Lung (tissue), 12 donors: ENCODE results near the gene NIFK. TPM values are rescaled to one million over a fixed set of nuclear protein-coding genes. Genes with fewer than 3 reads are reported as not detected.

Source experiments
- ATAC-seq: fragments of 200-7000 bp; cut with Tn5 transposase; one replicate; pipeline ENCODE4 v1.9.1; 2020; ENCODE audit warnings: moderate number of reproducible peaks; ENCODE audit not compliant: insufficient read depth, low FRiP score
- DNase-seq, 3 donors: peaks; one replicate each; pipeline ENCODE4 v3.0.0-alpha.2; 2013 to 2017
- H3K27ac ChIP-seq, 2 donors: one replicate each; pipeline ENCODE4 v1.5.1; 2013; ENCODE audit warnings: mild to moderate bottlenecking in 2 of 2, moderate library complexity in 2 of 2, control low read depth in 1 of 2, inconsistent platforms in 1 of 2, low read depth in 1 of 2, low read length in 1 of 2
- H3K27me3 ChIP-seq, 3 donors: one replicate each; pipeline ENCODE4 v1.5.1; 2013; ENCODE audit warnings: low read length in 2 of 3; ENCODE audit not compliant: control insufficient read depth in 3 of 3, insufficient read depth in 3 of 3
- H3K36me3 ChIP-seq, 4 donors: one replicate each; pipeline ENCODE4 v1.5.1; 2013; ENCODE audit warnings: low read length in 4 of 4, mild to moderate bottlenecking in 1 of 4, moderate library complexity in 1 of 4; ENCODE audit not compliant: control insufficient read depth in 4 of 4, insufficient read depth in 4 of 4
- H3K4me1 ChIP-seq, 5 donors: one replicate each; pipeline ENCODE4 v1.5.1; 2013; ENCODE audit warnings: low read length in 5 of 5, mild to moderate bottlenecking in 2 of 5, moderate library complexity in 1 of 5; ENCODE audit not compliant: control insufficient read depth in 5 of 5, insufficient read depth in 5 of 5
- H3K4me3 ChIP-seq: one replicate; pipeline ENCODE4 v1.5.1; 2013; ENCODE audit warnings: mild to moderate bottlenecking, control low read depth, moderate library complexity
- H3K9ac ChIP-seq, 2 donors: one replicate each; pipeline ENCODE4 v1.5.1; 2013; ENCODE audit warnings: low read length in 2 of 2, control low read depth in 1 of 2; ENCODE audit not compliant: insufficient read depth in 1 of 2
- H3K9me3 ChIP-seq, 4 donors: one replicate each; pipeline ENCODE4 v1.5.1; 2013; ENCODE audit warnings: low read length in 3 of 4, mild to moderate bottlenecking in 1 of 4, moderate library complexity in 1 of 4; ENCODE audit not compliant: control insufficient read depth in 4 of 4, insufficient read depth in 3 of 4
- WGBS, 2 donors: extraction: QIAGEN DNeasy Blood & Tissue Kit; methylation state at CpG; one replicate each; pipeline ENCODE4 v1.1.7; 2013; 5-methylcytosine and 5-hydroxymethylcytosine counted together
- polyA plus RNA-seq, 2 donors: library from polyadenylated mRNA; stranded (reverse); fragments of 200-250 nt; gene quantifications; one replicate each; pipeline ENCODE4 v1.2.1, GENCODE V29; 2013
- total RNA-seq, 2 donors: library from RNA; depleted of rRNA in 1 of 2; stranded (reverse); fragments of >200 nt in 1 of 2; gene quantifications; one replicate each; pipeline ENCODE4 v1.2.1, GENCODE V29; 2014 to 2021
- TF ChIP-seq, protein P1 (sequence below): IDR thresholded peaks from 2 replicates; pipeline ENCODE4 v1.5.1; 2012; ENCODE audit warnings: mild to moderate bottlenecking; ENCODE audit errors: control extremely low read depth, extremely low read depth
- donor health status: control.
- donor health status: control.
- donor health status: Bipolar disorder and iron deficiency.
- donor health status: healthy.
- donor health status: DM: yes; HTN: yes; CAD: no.

NIFK gene
- total and polyA plus RNA-seq, 4 donors: 32.2 to 78.0 (median 35.4) TPM

DNA sequence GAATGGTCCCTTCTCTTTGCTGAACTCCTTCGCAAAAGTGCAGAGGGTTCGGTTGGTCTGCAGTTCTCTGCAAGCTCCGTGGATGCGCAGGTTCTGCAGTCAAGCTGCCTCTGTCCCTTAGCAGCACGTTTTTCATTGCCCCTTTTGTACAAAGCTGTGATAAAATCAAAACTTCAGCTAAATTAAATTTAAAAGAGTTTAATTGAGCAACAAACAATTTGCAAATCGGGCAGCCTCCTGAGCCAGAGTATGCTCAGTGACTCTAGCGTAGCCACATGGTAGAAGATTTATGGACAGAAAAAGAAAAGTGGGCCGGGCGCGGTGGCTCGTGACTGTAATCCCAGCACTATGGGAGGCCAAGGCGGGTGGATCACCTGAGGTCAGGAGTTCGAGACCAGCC, 37.6 kb upstream of the NIFK start:
- no peak overlapping the region for H3K4me3 ChIP-seq
- no peak for ATAC-seq
- 94 to 95% methylated on average over 13 of the region's 13 CpGs for WGBS, 2 donors
- no peaks in the 10 kb centered on the region for H3K9me3 ChIP-seq
- H3K27ac ChIP-seq: no peak overlapping the region
- peaks cover 0 to 14% (median 6%) of the 10 kb centered on the region in 5 donors for H3K4me1 ChIP-seq
- H3K27me3 ChIP-seq: no peaks in the 10 kb centered on the region
- TF ChIP-seq, protein P1, sequence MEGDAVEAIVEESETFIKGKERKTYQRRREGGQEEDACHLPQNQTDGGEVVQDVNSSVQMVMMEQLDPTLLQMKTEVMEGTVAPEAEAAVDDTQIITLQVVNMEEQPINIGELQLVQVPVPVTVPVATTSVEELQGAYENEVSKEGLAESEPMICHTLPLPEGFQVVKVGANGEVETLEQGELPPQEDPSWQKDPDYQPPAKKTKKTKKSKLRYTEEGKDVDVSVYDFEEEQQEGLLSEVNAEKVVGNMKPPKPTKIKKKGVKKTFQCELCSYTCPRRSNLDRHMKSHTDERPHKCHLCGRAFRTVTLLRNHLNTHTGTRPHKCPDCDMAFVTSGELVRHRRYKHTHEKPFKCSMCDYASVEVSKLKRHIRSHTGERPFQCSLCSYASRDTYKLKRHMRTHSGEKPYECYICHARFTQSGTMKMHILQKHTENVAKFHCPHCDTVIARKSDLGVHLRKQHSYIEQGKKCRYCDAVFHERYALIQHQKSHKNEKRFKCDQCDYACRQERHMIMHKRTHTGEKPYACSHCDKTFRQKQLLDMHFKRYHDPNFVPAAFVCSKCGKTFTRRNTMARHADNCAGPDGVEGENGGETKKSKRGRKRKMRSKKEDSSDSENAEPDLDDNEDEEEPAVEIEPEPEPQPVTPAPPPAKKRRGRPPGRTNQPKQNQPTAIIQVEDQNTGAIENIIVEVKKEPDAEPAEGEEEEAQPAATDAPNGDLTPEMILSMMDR: no peak
- H3K9ac ChIP-seq: no peak overlapping the region
- no peak for DNase-seq
- peaks cover 0 to 2% (median 0%) of the 10 kb centered on the region in 4 donors for H3K36me3 ChIP-seq

DNA sequence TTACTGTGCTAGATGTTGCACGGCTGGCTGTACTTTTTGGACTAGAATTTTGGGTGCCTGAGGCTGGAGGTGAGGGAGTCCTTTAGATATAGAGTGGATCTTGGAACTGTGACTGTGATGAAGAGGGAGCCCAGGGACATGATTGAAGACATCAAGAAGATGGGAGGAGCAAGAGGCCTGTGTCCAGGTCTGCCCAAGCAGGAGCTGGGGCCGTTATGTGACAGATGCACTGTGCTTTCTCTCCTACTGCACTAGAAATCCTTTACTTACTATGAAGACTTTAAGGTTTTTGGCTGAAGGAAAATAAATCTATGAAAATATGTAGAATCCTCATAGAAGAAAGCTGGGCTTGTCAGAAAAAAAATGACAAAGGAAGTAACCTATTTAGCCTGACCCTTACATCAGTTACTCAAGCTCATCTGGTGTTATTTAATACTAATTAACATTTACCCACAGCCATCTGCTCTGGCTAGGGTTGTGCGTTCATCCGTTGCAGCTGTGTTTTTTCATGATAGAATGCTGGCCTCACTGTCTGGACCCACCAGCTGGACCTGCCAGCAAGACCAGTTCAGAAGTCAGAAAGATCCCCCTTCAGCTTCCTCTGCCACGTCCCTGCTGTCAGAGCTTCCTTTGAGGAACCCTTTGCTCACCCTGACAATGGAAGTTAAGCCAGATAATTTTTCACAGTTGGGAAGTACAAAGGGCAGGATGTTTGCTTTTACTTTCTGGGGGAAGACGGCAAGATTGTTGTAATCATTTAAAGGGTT, 35.5 kb upstream of the NIFK start:
- H3K36me3 ChIP-seq: peaks cover 0 to 10% (median 5%) of the 10 kb centered on the region in 4 donors
- H3K27me3 ChIP-seq: no peaks in the 10 kb centered on the region
- H3K9me3 ChIP-seq: no peaks in the 10 kb centered on the region
- H3K4me1 ChIP-seq: peaks cover 0 to 11% (median 6%) of the 10 kb centered on the region in 5 donors
- H3K9ac ChIP-seq: no peak overlapping the region
- no peak overlapping the region for H3K4me3 ChIP-seq
- ATAC-seq: no peak
- WGBS, 2 donors: 47 to 48% methylated on average over 6 of the region's 6 CpGs
- TF ChIP-seq, protein P1: no peak
- DNase-seq: peak; percentile 48 to 78 (median 68)
- no peak overlapping the region for H3K27ac ChIP-seq

DNA sequence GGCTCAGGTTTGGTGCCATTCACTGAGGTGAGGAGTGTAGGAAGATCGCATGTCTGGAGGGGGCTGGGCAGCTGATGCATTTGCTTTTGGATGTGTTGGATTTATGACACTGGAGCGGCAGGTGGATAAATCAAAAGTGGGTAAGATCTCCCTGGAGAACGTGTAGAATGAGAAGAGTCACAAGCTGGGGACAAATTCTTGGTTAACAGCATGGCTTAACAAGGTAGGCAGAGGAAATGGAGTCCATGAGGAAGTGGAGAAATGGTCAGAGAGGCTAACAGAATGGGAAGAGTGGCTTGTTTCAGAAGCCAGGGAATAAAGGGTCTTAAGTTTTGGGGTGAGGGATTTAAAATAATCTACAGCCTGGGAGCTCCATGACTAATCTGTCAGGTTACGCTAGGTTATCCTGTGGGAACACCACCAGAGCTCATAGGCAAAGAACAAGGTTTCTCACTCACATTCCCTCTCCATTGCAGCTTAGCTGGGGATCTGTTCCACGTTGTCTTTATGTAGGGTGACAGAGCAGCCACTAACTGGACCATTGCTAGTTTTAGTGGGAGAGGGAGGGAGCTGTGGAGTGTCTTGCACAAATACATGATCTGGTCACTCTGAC, 31.6 kb upstream of the NIFK start:
- Histone ChIP-seq H3K9ac (no peak overlapping the region), H3K4me1 (peaks cover 0 to 6% (median 4%) of the 10 kb centered on the region in 5 donors), H3K9me3 (no peaks in the 10 kb centered on the region), H3K27ac (no peak overlapping the region), H3K27me3 (no peaks in the 10 kb centered on the region), H3K4me3 (no peak overlapping the region), H3K36me3 (peaks cover 14 to 39% (median 18%) of the 10 kb centered on the region in 4 donors)
- DNase-seq: no peak
- TF ChIP-seq, protein P1: no peak
- 89 to 92% methylated on average over 5 of the region's 5 CpGs for WGBS, 2 donors
- no peak for ATAC-seq
